ENCODE data around the gene INSYN2A. TPM values are rescaled to one million over a fixed set of nuclear protein-coding genes. Genes with fewer than 3 reads are reported as not detected.

Gene INSYN2A
- total and polyA plus RNA-seq, 4 donors, result 0.54 TPM; not detected in 3

- no peaks in the 10 kb centered on the region for H3K36me3 ChIP-seq (ENCODE audit: control insufficient read depth in 4 of 4, insufficient read depth in 3 of 4, low read depth in 1 of 4, low read length in 3 of 4)
- H3K27me3 ChIP-seq (ENCODE audit: control insufficient read depth in 4 of 4, insufficient read depth in 4 of 4, low read length in 3 of 4), result peaks cover 0 to 5% (median 0%) of the 10 kb centered on the region in 4 donors
- no peak for DNase-seq (ENCODE audit: low spot score)
- no peak overlapping the region for H3K27ac ChIP-seq (ENCODE audit: low read depth in 1 of 2, low read length in 2 of 2)
- TF ChIP-seq, protein P1, sequence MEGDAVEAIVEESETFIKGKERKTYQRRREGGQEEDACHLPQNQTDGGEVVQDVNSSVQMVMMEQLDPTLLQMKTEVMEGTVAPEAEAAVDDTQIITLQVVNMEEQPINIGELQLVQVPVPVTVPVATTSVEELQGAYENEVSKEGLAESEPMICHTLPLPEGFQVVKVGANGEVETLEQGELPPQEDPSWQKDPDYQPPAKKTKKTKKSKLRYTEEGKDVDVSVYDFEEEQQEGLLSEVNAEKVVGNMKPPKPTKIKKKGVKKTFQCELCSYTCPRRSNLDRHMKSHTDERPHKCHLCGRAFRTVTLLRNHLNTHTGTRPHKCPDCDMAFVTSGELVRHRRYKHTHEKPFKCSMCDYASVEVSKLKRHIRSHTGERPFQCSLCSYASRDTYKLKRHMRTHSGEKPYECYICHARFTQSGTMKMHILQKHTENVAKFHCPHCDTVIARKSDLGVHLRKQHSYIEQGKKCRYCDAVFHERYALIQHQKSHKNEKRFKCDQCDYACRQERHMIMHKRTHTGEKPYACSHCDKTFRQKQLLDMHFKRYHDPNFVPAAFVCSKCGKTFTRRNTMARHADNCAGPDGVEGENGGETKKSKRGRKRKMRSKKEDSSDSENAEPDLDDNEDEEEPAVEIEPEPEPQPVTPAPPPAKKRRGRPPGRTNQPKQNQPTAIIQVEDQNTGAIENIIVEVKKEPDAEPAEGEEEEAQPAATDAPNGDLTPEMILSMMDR (IDR thresholded peaks at IDR 0.05; ENCODE audit: low read depth, low read length, missing input control), result no peak
- TF ChIP-seq TAF1 (conservative IDR thresholded peaks at IDR 0.05) (no peak), JUND (IDR thresholded peaks at IDR 0.05) (no peak), RXRA (IDR thresholded peaks at IDR 0.05) (no peak), RAD21 (IDR thresholded peaks at IDR 0.05) (no peak), EGR1 (IDR thresholded peaks at IDR 0.05; ENCODE audit: low read depth in 2 of 2) (no peak), SP1 (IDR thresholded peaks at IDR 0.05) (no peak), YY1 (IDR thresholded peaks at IDR 0.05) (no peak)
- TF ChIP-seq, protein P2, sequence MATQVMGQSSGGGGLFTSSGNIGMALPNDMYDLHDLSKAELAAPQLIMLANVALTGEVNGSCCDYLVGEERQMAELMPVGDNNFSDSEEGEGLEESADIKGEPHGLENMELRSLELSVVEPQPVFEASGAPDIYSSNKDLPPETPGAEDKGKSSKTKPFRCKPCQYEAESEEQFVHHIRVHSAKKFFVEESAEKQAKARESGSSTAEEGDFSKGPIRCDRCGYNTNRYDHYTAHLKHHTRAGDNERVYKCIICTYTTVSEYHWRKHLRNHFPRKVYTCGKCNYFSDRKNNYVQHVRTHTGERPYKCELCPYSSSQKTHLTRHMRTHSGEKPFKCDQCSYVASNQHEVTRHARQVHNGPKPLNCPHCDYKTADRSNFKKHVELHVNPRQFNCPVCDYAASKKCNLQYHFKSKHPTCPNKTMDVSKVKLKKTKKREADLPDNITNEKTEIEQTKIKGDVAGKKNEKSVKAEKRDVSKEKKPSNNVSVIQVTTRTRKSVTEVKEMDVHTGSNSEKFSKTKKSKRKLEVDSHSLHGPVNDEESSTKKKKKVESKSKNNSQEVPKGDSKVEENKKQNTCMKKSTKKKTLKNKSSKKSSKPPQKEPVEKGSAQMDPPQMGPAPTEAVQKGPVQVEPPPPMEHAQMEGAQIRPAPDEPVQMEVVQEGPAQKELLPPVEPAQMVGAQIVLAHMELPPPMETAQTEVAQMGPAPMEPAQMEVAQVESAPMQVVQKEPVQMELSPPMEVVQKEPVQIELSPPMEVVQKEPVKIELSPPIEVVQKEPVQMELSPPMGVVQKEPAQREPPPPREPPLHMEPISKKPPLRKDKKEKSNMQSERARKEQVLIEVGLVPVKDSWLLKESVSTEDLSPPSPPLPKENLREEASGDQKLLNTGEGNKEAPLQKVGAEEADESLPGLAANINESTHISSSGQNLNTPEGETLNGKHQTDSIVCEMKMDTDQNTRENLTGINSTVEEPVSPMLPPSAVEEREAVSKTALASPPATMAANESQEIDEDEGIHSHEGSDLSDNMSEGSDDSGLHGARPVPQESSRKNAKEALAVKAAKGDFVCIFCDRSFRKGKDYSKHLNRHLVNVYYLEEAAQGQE (IDR thresholded peaks at IDR 0.05), result no peak
- WGBS, result 67% methylated on average over 5 of the region's 5 CpGs
- no peak overlapping the region for H3K4me3 ChIP-seq (ENCODE audit: low read depth in 1 of 3, low read length in 3 of 3)
- H3K4me1 ChIP-seq (ENCODE audit: control insufficient read depth in 4 of 4, insufficient read depth in 4 of 4, low read length in 3 of 4), result peaks cover 6 to 11% (median 10%) of the 10 kb centered on the region in 4 donors
- no peaks in the 10 kb centered on the region for H3K9me3 ChIP-seq (ENCODE audit: control insufficient read depth in 4 of 4, low read length in 3 of 4)
- H3K9ac ChIP-seq (ENCODE audit: low read depth in 1 of 2, low read length in 2 of 2), result no peak overlapping the region
These were observed 6.0 kb downstream of the INSYN2A start for GRCh38 chr10:127190427-127190826.

DNA sequence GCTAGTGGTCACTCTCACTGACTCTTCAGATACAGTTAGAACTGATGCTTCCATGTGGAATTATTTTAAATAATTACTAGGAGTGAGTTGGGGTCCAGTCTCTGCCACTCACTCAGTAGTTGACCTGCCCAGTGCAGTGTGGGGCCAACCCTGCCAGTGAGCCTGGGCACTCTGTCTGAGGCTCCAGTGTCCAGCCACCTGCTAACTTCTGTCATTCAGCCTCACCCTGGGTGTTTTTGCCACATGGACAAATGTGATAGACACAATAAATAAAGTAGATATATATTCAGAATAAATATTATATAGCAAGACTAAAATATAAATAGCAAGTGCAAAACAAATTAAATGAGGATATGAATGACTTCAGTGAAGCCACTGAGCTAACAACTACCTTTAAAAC lies 7.2 kb downstream of the INSYN2A start:
- Histone ChIP-seq H3K9me3 (ENCODE audit: control insufficient read depth in 4 of 4, low read length in 3 of 4) (no peaks in the 10 kb centered on the region), H3K4me1 (ENCODE audit: control insufficient read depth in 4 of 4, insufficient read depth in 4 of 4, low read length in 3 of 4) (no peaks in the 10 kb centered on the region)
- TF ChIP-seq JUND (IDR thresholded peaks at IDR 0.05) (no peak), HNF4G (IDR thresholded peaks at IDR 0.05) (no peak), MAX (IDR thresholded peaks at IDR 0.05) (no peak), SP1 (IDR thresholded peaks at IDR 0.05) (no peak), RXRA (IDR thresholded peaks at IDR 0.05) (no peak), EGR1 (IDR thresholded peaks at IDR 0.05; ENCODE audit: low read depth in 2 of 2) (no peak), GABPA (IDR thresholded peaks at IDR 0.05 in 1 of 2, conservative IDR thresholded peaks at IDR 0.05 in 1 of 2) (no peak), NR2F2 (IDR thresholded peaks at IDR 0.05) (no peak), RAD21 (IDR thresholded peaks at IDR 0.05) (no peak), YY1 (IDR thresholded peaks at IDR 0.05) (no peak), TAF1 (conservative IDR thresholded peaks at IDR 0.05) (no peak), ATF3 (IDR thresholded peaks at IDR 0.05) (no peak), FOXA1 (IDR thresholded peaks at IDR 0.05) (no peak), FOXA2 (IDR thresholded peaks at IDR 0.05) (no peak), HNF4A (conservative IDR thresholded peaks at IDR 0.05) (no peak)
- TF ChIP-seq, protein P1 (IDR thresholded peaks at IDR 0.05; ENCODE audit: low read depth, low read length, missing input control), result no peak
- TF ChIP-seq, protein P3, sequence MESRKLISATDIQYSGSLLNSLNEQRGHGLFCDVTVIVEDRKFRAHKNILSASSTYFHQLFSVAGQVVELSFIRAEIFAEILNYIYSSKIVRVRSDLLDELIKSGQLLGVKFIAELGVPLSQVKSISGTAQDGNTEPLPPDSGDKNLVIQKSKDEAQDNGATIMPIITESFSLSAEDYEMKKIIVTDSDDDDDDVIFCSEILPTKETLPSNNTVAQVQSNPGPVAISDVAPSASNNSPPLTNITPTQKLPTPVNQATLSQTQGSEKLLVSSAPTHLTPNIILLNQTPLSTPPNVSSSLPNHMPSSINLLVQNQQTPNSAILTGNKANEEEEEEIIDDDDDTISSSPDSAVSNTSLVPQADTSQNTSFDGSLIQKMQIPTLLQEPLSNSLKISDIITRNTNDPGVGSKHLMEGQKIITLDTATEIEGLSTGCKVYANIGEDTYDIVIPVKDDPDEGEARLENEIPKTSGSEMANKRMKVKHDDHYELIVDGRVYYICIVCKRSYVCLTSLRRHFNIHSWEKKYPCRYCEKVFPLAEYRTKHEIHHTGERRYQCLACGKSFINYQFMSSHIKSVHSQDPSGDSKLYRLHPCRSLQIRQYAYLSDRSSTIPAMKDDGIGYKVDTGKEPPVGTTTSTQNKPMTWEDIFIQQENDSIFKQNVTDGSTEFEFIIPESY (IDR thresholded peaks at IDR 0.05), result no peak
- TF ChIP-seq, protein P2 (IDR thresholded peaks at IDR 0.05), result no peak

More for the DNA sequence above, 7.2 kb downstream of the INSYN2A start:
- no peak overlapping the region for H3K9ac ChIP-seq (ENCODE audit: low read depth in 1 of 2, low read length in 2 of 2)
- no peak overlapping the region for H3K4me3 ChIP-seq (ENCODE audit: low read depth in 1 of 3, low read length in 3 of 3)
- H3K27me3 ChIP-seq (ENCODE audit: control insufficient read depth in 4 of 4, insufficient read depth in 4 of 4, low read length in 3 of 4), result no peaks in the 10 kb centered on the region
- DNase-seq (ENCODE audit: low spot score), result no peak
- no peak overlapping the region for H3K27ac ChIP-seq (ENCODE audit: low read depth in 1 of 2, low read length in 2 of 2)
- no peaks in the 10 kb centered on the region for H3K36me3 ChIP-seq (ENCODE audit: control insufficient read depth in 4 of 4, insufficient read depth in 3 of 4, low read depth in 1 of 4, low read length in 3 of 4)
